ENCODE data around the gene RNU2-63P. TPM values are rescaled to one million over a fixed set of nuclear protein-coding genes. Genes with fewer than 3 reads are reported as not detected.
"Not testable (repeated sequence)": the region's sequence is repeated elsewhere in the genome, so short reads cannot be mapped to it uniquely, and the experiment has no call there.

Gene RNU2-63P
- not detected for polyA plus RNA-seq (ENCODE audit: insufficient read length)

DNA sequence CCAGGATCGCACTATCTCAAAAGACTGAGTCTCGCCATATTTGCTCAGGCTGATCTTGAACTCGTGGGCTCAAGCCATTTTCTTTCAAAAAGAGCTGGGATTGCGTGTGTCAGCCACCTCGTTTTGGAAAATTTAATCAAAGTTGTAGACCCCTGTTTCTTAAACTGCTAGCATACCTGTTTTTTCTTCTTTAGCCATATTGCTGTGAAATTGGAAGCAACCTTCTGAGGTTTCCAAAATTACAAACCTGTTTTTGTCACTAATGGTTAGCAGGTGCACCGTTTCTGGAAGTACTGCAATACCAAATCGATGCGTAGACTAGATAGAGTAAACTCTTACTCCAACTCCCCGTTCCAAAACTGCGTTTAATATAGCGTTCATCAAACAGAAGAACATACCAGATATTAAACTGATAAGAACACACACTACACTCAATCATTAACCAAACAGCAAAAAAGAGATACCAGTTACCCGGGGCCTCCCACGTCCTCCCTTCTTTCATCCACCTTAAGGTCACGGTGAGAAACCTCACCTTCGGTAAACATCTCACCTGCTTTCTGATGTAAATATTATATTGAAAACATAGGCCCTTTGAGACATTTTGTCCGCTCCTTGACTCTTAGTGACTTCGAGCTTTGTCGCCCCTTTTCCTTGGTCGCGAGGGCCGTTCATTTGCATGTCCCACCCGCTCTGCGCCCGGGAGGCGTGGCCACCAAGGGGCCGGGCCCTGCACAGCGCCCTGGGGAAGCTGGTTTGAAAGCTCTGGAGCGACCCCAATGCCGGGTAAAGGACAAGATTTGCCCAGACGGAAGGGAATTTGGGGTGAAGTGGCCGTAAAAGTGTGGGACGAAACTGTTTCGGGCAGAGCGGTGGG, at the start of gene RNU2-63P:
RNU2-63P (minus strand) TSS at position 462 of the 874 bp plus-strand sequence.
- DNase-seq (ENCODE audit: low read depth), result no peak

DNA sequence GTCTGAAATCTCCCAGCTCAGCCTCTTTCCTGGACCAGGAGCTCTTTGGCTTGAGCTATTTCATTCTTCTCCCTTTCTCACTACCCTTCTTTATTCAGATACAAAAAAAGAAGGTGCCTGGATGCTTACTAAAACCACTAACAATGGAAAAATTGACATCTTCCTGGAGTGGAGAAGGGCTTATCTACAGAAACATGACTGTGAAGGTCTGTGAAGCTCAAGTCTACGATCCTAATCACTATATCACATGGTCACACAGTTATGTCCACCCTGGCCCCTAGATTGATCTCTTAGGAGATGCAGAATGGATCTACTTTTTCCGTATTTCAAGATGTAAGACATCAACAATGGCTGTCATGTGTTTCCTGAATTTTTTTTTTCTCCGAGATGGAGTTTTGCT, 44.9 kb upstream of the RNU2-63P start:
- no peak for DNase-seq (ENCODE audit: low read depth)

DNA sequence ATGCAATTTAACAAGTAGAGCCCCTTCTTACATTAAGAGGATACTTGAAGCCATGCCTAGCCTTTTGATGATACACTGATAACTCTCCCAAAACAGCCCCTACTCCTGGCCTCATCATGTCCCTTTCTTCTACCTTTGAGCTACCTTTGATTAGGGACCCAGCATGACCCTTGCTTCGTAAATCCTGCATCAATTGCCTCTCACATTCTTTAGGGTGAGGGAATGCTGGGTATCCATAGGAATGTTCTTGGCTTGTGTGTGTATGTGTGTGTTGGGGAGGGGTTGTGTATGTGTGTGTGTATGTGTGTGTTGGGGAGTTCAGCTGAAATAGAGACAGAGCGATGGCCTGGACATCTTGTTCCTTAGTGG, 44.5 kb upstream of the RNU2-63P start:
- DNase-seq (ENCODE audit: low read depth), result no peak

DNA sequence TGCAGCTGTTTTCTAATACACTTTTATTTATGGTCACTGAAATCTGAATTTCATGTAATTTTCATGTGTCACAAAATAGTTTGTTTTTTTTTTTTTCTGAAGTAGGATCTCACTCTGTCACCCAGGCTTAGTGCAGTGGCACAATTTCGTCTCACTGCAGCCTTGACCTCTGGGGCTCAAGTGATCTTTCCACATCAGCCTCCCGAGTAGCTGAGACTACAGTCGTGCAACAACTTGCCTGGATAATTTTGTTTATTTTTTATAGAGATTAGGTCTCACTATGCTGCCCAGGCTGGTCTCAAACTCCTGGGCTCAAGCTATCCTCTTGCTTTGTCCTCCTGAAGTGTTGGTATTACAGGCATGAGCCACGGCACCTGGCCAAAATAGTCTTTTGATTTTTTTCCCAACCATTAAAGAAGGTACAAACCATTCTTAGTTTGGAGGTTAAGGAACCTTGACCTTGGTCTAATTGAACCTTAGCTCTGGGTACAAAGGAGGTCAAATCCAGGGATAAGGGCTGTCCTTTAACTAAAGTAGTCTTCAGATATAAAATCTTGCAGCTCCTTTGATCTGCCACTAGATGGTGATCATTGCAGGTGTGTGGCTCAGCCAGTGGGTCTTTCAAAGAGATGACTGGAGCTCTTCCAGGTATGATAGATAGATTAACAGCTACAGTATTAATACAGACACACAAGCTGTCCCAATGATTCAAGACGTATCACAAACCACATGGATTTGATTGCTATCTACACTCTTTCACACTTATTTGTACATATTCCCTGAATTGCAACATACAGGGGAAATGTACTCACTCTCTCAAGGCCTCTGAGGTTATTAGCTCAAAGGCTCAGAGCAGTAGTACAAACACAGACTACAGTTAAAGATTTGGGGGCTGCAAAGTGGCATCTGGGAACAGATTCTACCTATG, 43.9 kb upstream of the RNU2-63P start:
- no peak for DNase-seq (ENCODE audit: low read depth)

DNA sequence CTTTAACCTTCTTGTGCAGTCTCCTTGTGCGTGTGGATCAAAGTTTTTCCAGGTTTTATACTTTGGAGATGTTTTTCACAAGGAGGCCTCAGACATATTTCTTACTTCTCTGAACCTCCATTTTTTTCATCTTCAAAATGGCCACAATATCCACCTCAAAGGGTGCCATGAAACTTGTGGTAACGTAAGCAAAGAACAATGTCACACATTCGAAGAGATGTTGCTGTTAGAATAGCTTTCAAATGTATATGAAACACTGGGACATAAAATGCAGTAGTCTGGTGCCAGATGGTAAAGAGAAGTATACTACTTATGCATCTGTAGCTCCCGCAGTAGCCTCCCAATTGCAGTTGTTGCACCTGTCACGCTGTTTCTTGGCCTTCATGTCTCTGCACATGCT, 41.8 kb upstream of the RNU2-63P start:
- DNase-seq (ENCODE audit: low read depth), result no peak

DNA sequence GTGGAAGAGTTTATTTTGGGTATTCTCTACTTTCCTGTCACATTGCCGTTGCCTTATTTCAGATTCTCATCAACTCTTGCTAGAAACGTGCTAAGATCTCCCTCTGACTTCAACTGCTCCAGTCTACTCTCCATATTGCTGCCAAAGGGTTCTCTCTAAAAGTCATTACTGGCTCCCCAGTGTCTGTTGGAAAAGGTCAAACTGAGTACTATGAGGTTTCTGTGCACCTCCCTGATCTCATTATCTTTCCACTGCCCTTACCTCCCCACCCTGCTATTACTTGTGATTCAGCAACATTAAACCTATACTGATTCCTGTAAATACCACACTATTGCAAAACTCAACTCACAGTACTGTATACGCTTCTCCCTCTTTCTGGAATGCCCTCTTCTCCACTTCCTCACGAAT, 41.1 kb upstream of the RNU2-63P start:
- DNase-seq (ENCODE audit: low read depth), result no peak

DNA sequence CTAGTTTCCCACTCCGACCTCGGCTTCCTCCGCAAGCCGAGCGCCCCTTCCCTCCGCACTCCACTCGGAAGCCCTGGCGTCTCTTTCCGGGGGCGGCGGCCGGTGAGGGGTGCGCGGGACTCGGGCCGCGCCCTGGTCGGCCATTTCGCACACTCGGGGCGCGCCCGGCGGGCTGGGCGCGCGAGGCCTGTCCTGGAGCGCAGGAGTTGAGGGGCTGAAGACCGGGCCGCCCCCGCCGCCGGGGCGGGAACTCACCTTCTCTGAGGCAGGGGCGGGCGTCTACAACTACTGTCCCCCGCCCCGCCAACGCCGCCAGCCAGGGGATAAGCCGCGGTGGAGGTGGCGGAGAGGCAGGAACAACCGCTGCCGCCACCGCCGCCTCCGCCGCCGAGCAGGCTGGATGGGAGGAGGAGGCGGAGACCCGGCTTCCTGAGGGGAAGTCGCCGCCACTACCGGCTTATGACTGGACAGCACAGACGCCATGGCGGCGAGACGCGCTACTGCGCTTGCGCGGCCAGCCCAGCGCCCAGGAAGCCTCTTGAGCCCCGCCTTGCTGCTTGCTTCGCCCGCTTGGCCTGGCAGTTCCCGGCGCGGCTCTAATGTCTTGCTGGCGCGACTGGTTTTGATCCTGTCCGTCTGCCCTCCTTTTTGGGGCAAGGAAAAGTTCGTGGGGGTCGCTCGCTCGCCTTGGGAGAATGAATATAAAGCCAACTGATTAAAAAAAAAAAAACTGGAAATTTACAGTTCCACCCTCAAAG, 39.2 kb upstream of the RNU2-63P start, which contains the start of gene KRCC1:
KRCC1 (minus strand) TSS at position 413 of the 758 bp plus-strand sequence. CDS start 27,220 bp downstream, outside the sequence.
- DNase-seq (ENCODE audit: low read depth), result peak; percentile 93

DNA sequence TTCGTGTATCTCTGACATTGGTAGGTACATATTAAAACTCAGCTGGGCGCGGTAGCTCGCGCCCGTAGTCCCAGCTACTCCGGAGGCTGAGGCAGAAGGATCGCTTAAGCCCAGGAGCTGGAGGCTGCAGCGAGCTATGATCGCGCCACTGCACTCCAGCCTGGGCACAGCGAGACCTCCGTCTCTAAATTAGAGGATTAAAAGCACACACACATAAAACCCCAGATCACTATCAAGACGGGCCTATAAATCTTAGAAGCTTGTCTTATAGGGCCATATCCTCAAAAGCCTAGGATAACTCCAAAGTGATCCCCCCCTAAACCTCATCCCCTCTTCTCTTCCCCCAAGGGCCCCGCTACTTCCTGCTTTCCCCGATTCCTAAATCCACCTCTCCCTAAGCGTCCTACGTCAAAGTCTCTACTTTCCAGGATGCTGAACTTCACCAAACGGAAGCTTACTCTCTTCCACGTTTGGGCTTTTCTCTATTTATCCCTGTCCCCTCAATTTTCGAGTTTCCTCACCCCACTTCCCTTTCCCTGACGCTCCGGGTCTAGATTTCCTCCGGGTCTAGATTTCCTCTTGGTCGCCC, 38.5 kb upstream of the RNU2-63P start:
- DNase-seq (ENCODE audit: low read depth), result no peak

DNA sequence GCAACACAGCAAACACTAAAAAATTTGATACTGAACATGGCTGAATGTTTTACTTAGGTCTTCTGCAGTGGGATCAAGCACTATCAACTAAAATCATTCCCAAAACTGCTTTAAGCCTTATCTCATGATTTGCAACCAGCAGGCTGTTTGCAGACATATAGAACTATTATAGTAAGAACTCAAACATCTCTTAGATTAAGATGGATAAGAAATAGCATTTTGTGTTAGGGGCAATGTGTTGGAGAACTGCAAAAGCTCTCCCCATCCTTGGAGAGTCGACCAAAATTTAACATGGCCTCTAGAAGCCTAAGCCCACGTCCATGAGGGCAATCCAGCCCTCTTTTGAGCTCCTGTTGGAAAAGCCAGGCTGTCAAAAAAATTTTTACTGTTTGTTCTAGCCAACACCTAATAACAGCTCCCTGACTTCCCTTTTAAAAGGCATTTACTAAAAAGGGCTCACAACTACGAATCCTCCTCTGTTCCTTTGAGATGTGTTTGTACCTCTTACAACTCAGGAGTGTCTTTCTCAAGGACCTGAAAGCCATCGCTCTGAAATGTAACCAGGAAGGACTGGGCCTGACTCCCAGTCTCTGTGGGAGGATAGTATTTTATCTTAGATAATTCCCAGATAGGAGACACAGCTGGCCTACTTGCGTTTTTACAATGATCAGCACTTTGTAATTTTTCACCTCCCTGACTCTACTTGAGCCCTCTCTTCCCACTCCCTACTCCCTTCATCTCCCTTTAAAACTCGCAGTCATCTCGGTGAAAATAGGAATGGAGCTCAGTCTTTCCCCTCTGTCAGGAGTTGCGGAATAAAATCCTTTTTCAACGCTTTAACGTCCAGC, 37.8 kb upstream of the RNU2-63P start:
- no peak for DNase-seq (ENCODE audit: low read depth)

DNA sequence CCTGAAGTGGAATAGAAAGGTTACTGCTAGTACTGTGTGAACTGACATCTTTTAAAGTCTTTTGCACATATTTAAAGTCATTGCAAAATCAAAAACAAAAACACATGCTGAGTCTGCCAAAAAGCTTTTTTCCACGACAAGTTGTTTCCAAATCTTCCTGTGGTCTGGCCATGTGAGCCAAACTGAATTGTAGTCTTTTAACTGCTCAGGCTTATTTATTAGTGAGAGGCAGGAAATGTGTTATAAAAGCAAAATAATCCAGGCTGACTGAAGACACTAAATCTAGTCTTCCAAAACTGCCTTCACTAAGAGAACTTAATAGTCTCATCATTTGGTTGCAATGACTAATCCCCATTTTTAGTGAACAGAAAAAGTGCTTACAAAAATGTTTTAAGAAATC, 36.9 kb upstream of the RNU2-63P start:
- no peak for DNase-seq (ENCODE audit: low read depth)

DNA sequence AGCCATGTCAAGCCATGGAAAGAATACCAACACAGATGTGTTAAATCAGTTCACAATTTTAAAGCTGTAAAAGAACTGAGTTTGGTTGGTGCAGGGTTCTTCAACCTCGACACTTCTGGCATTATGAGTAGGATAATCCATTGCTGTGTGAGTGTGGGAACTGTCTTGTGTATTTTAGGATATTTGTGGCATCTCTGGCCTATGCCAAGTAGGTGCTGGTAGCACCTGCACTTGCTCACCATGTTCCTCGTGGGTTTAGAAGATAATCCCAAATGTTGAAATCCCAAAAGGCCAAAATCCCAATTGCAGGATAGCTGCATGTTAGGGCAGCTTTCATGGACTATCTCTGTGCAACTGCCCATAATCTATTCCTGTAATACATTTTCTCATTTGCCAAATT, 35.4 kb upstream of the RNU2-63P start:
- no peak for DNase-seq (ENCODE audit: low read depth)

DNA sequence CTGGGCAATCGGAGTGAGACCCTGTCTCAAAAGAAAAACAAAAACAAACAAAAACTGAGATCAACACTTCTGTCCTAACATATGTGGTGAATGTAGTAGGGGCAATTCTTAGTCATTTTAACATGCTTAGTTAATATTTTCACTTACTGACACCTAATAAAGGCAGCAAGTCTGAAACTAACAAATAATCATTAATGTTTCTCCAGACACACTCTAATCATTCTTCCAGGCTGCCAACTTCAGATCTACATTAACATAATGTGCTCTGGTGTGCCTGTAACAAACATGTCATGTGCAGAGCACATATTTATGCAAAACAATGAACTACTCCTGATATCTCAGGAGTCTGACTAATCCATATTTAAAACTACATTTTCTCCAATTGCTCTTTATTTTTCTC, 33.3 kb upstream of the RNU2-63P start:
- DNase-seq (ENCODE audit: low read depth), result no peak

DNA sequence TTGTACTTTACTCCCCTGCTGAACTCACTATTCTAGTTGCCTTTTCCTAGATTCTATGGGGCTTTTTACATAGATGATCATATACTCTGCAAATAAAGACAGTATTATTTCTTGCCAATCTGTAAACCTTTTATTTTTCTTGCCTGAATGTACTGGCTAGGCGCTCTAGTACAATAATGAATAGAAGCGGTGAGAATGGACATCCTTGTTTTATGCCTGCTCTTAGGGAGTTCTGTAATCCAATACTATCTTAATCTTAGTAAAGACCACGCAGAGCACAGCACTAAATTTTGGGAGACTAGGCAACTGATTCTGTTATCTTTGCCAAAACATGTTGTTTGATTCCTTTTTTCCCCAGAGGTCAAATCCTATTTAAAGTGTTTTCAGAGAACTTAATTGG, 32.2 kb upstream of the RNU2-63P start:
- no peak for DNase-seq (ENCODE audit: low read depth)

DNA sequence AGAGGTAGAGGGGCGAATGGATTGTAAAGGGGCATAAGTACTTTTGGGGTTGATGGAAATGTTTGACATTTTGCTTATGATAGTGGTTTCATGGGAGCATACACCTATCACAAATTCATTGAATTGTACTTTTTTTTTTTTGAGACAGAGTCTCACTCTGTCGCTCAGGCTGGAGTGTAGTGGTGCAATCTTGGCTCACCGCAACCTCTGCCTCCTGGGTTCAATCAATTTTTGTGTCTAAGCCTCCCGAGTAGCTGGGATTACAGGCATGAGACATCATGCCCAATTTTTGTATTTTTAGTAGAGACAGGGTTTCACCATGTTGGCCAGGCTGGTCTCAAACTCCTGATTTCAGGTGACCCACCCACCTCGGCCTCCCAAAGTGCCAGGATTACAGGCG, 29.2 kb upstream of the RNU2-63P start:
- not testable (repeated sequence) for DNase-seq (ENCODE audit: low read depth)

DNA sequence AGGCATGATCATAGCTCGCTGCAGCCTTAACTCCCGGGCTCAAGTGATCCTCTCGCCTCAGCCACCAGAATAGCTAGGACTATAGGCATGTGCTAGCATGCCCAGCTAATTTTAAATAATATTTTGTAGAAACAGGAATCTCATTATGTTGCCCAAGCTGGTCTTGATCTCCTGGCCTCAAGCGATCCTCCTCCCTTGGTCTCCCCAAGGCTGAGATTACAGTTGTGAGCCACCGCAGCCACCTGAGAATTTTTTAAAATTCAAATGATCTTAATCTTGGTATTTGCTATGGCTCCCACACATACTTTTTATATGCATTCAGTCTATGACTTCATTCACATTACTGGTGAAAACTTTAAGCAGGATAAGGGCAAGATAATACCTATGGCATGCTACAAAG, 26.1 kb upstream of the RNU2-63P start:
- DNase-seq (ENCODE audit: low read depth), result no peak

DNA sequence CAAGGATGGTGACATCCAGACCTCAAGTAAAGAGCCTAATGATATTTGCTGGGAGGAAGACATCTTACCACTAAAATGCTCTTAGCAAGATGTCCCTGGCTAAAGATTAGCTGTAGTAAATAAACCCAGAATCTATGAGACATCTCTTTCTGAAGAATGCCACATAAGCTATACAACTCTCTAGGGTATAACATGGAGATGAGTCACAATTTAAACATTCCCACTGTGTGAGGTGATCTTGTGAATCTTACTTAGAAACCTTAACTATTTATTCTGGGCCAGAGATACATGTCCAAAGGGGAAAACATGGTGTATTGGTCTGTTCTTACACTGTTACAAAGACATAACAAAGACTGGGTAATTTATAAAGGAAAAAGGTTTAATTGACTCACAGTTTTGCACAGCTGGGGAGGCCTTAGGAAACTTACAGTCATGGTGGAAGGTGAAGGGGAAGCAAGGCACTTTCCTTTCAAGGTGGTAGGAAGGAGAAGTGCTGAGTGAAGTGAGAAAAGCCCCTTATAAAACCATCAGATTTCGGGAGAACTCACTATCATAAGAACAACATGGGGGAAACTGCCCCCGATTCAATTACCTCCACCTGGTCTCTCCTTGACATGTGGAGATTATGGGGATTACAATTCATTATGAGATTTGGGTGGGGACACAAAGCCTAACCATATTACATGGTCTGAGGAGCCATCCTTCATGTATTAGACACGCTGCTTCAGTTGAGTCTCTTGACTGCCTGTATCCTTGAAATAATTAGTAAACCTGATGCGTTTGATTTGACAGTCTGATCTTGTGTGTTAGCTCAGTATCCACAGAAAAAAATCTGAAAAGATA, 22.1 kb upstream of the RNU2-63P start:
- DNase-seq (ENCODE audit: low read depth), result no peak

DNA sequence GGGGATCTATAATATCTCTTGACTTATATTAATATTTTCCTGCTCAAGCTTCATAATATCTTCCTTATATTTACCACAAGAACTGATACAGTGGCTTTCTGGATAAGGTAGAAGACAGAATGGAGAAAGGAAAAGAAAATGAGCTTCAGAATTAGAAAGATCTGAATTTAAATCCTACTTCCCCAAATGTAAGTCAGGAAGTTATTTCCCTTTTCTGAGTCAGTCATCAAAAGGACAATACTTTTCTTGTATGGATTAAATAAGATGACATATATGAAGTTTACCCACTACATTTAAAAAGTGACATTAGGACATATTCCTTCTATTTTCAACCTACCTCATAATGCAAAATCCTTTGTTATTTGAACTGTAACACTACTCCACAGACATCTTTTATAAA, 20.3 kb upstream of the RNU2-63P start:
- no peak for DNase-seq (ENCODE audit: low read depth)

DNA sequence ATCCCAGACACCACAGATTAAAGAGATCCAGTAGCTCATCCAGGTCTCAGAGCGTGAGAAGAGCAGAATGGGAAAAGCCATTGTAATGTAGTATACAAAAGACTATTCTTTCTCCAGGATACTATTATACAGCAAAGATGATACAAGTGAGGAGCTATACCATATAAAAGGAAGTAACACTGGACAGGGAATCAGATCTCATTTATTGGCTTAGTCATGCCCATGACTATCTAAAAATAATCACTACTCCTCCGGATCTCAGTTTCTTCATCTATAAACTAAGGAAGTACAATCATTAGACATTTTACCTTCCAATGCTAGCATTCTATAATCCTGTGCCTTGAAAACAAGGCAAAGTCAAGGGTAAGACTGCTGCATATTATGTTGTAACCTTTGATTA, 19.8 kb upstream of the RNU2-63P start:
- no peak for DNase-seq (ENCODE audit: low read depth)

DNA sequence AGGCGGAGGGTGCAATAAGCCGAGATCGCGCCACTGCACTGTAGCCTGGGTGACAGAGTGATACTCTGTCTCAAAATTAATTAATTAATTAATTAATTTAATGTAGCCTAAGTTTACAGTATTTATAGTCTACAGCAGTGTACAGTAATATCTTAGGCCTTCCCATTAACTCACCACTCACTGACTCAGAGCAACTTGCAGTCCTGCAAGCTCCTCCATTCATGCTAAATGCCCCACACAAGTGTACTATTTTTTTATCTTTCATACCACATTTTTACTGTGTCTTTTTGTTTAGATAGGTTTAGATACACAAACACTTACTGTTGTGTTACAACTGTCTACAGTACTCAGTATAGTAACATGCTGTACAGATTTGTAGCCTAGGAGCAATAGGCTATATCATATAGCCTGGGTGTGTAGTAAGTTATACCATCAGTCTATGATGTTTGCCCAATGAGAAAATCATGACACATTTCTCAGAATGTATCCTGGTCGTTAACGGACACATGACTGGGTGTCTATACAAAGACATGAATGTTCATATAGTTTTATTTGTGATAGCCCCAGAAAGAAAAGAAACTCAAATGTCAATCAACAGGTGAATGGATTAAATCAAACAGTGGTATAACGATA, 15.8 kb upstream of the RNU2-63P start:
- no peak for DNase-seq (ENCODE audit: low read depth)
